HG03571 (cell line): ENCODE results near the gene PTPRB.

Source experiments
- ATAC-seq: cut with Tn5 transposase; IDR thresholded peaks from one replicate; pipeline ENCODE4 v1.9.1; 2021; ENCODE audit not compliant: unreplicated experiment

Gene PTPRB

GRCh38 chr12:70644861-70645260, 7.6 kb upstream of the PTPRB start:
- no peak for ATAC-seq

- ATAC-seq: no peak
Measured at GRCh38 chr12:70643939-70644338, 6.7 kb upstream of the PTPRB start.

DNA sequence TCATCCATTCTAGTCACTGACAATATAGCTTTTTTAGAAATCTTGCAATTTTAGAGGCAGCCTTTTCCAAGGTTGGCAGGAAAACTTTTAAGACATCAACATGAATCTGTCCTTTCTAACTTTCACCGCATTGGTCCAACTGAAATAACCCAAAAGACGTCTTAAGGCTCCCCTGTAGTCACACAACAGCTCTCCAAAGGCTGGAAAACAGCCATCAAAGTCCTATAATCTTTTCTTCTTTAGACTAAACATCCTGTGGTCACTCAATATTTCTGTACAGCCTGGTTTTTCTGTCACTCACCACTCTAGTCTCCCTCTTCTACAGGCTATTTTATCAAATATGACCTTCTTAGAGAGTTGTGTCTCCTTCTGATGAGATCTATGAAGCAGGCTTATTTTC, 4.5 kb upstream of the PTPRB start:
- no peak for ATAC-seq

GRCh38 chr12:70640901-70641300, 3.7 kb upstream of the PTPRB start:
- ATAC-seq: no peak

DNA sequence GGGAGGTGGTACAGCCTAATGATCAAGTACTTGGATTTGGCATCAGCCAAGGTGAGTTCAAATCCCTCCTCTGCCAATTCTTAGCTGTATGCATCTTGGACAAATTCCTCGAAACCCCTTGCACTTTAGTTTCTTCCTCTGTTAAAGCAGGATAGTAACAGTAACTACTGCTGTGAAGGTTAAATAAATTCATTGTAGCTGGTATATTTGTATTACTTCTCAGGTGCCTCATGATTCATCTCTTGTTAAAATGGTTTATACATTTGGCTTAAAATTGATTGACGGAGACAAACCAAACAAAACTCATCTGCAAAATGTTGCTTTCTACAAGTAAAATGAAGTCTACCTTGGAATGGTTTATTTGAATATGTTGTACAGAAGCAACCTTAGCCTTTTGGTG, 2.3 kb upstream of the PTPRB start:
- ATAC-seq: no peak

DNA sequence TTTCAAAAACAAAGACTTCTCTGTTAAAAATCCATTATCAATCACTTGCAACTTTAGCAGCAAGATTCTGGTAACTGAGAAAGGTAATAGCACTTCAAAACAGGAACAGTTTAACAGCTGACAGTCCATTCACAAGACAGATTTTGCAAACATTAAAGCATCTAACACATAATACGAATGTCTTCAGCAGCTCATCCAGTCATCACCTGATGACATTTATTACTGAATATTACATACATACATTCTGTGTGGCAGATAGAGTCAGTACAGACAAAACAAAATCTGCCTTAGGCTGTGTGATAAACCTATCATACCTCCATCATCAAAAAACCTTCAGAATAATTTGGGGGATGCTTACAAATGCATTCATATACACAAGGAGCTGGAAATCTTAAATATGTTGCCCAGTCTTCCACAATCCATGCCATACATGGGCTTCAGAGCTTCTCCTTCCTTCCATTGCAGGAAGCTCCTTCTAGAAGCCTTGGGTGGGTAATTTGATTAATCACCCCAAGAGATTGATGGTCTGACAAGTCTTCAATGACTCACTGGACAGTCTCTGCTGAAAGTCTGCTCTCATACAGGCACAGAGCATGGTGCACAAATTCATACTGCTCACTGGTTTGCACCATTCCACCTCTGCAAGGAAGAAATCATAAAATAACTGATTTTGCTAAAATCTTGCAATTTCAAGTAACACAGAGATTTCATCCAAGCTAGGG, 1.6 kb upstream of the PTPRB start:
- ATAC-seq: no peak

DNA sequence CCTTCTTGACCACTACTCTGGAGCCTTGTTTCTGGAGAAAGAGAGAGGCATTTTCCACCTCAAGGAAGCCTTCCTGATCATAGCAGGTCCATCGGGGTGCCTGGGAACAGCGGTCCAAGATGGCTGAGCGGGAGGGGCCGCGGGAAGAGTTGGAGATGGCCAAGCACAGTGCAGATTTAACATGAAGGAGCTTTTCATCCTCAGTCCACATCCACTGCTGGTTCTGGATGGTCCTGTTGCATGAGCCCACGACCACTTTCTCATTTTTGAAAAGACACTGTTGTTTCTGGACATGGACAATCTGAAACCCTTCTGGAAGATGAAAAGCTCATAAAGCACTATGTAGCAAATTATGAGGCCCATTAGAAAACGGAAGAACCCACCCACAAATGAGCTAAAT, 1.5 kb downstream of the PTPRB start:
- no peak for ATAC-seq

GRCh38 chr12:70628701-70629480, 8.3 kb downstream of the PTPRB start:
- no peak for ATAC-seq

GRCh38 chr12:70627677-70628076, 9.6 kb downstream of the PTPRB start:
- no peak for ATAC-seq

- no peak for ATAC-seq
Measured at GRCh38 chr12:70626180-70626579, 11.0 kb downstream of the PTPRB start.

- no peak for ATAC-seq
Measured at GRCh38 chr12:70619471-70620152, 17.6 kb downstream of the PTPRB start.

- ATAC-seq: no peak
Measured at GRCh38 chr12:70618371-70618770, 18.9 kb downstream of the PTPRB start.

- ATAC-seq: no peak
Measured at GRCh38 chr12:70617450-70617849, 19.8 kb downstream of the PTPRB start.

DNA sequence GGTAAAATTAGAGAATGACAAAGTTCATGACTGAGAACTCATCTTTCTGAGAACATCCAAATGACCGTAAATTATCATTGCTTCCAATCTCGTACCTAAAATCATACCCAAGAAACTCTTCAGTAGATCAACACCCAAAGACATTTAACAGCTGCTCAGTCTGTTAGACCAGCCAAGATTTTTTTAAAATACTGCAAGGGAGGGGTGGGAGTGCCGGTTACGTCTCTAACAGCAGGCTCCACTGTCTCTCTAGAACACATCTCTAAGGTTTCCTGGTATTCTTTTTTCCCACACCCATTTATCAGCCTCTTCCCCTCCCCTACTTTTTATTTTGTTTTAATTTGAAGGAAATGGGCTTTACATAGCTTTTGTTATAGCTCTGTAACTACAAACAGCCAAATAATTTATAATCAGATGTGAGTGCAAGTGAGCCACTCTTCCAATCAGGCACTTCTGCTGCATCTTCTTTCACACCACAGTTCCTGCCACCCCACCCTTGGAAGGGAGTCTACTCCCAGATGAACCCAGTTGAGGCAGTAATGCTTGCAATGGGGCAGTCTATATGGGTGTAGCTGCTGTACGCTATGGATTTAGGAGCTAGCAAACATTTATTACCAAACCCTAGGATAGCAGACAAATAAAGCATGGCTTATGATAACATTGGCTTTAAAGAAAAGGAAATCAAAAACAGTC, 21.9 kb downstream of the PTPRB start:
- no peak for ATAC-seq

GRCh38 chr12:70609739-70610491, 27.3 kb downstream of the PTPRB start:
- no peak for ATAC-seq

DNA sequence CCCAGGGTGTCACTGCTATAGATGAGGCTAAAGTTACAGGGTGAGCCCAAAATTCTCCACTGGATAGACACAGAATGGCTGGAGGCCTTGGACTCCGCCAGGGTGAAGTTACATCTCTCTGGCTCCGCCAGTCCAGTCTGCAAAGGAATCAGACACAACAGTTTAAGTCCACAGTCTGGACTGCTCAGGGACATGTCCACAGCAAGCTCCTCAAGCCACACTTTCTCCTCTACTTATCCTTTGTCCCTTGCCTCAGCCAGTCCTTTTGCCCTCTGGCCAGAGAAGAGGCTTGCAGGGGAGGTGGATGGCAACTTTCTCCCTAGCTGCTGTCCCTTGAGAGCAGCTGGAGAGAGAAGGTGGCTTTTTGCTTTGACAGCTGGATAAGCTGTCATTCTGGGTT, 28.0 kb downstream of the PTPRB start:
- no peak for ATAC-seq

DNA sequence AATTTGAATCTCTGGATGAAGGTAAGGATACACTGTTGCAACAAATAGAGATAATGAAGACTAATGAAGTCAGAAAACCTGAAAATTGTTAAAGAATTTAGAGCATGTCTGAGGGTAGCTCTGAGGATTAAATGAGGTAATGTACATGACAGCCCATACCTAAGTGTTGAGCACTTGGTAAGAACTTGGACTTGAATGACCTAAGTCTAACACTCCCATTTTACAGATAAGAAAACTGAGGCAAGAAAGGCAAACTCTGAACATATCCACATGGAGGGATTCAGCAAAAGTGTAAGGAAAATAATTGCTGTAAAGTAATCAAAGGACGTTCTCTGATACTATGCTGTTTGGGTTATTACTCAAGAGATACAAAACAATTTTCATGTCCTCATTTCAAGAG, 29.0 kb downstream of the PTPRB start:
- no peak for ATAC-seq

GRCh38 chr12:70607107-70607506, 30.1 kb downstream of the PTPRB start:
- no peak for ATAC-seq

- ATAC-seq: no peak
Measured at GRCh38 chr12:70605976-70606375, 31.3 kb downstream of the PTPRB start.

DNA sequence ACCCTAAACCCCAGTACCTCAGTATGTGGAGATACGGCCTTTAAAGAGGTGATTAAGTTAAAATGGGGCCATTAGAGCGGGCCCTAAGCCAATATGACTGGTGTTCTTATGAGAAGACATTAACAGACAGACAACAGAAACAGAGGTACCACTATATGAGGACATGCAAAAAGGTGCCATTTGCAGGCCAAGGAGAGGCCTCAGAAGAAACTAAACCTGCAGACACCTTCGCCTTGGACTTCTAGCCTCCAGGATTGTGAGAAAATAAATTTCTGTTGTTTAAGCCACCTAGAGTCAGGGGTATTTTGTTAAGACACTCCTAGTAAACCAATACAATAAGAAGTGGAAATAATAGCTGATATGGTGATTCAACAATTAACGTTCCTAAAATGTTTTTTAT, 32.6 kb downstream of the PTPRB start:
- no peak for ATAC-seq

DNA sequence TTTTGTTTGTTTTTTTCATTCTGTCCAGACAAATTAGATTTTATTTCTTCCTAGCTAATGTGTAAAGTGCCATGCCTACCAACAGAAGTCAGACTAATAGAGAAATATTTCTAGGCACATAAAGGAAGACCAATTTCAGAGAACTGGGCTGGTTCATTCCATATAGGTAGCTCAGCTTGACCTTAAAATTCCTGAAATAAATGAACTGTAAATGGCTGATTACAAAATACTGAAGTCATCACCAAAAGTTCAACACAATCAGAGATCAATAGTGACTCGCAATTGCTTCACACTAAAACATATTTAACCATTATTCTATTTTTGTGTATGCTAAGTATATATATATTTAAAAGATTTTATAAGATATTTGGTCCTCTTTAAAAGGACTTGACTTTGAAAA, 34.2 kb downstream of the PTPRB start:
- no peak for ATAC-seq
